ENCODE measurements around the gene ZBTB20.

Gene ZBTB20

DNA sequence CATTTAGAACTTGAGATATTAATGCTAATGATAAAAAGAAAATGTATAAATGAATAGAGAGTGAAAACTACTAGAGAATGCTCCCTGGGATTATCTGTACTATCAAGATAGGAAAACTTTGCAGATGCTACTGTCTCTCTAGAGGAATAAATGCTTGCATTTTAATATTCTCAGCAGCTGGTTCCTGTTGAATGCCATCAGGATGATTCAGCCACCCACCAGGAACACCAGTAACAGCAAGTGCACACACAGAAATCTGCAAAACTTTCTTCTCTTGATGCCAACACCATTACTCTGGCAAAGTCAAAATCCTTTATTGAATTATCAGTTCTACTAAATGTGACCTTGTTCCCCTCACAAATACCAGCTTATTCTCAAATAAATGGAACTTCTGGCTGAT, 704.8 kb downstream of the ZBTB20 start:
- ATAC-seq (ENCODE audit: insufficient read depth, low read depth): no peak
- Histone ChIP-seq H3K27me3 (ENCODE audit: insufficient read depth, low read length, poor library complexity) (no peaks in the 10 kb centered on the region), H3K27ac (ENCODE audit: low read length) (no peak overlapping the region), H3K4me1 (ENCODE audit: insufficient read depth, low read length) (no peaks in the 10 kb centered on the region), H3K9me3 (ENCODE audit: insufficient read depth, low read length, severe bottlenecking) (no peaks in the 10 kb centered on the region), H3K9ac (ENCODE audit: low read depth, low read length) (no peak overlapping the region), H3K4me3 (ENCODE audit: low read depth in 1 of 2, low read length in 2 of 2) (no peak overlapping the region), H2AFZ (ENCODE audit: low read depth, low read length) (no peak overlapping the region), H4K20me1 (ENCODE audit: insufficient read depth, low read length) (no peaks in the 10 kb centered on the region), H3K4me2 (ENCODE audit: insufficient read depth, low read length) (no peak overlapping the region), H3K36me3 (ENCODE audit: insufficient read depth, low read length) (no peaks in the 10 kb centered on the region), H3K79me2 (ENCODE audit: insufficient read depth, low read length) (no peaks in the 10 kb centered on the region)
- TF ChIP-seq EZH2 (IDR thresholded peaks at IDR 0.05; ENCODE audit: borderline replicate concordance, low read depth, low read length, severe bottlenecking): no peak
- TF ChIP-seq, protein P1, sequence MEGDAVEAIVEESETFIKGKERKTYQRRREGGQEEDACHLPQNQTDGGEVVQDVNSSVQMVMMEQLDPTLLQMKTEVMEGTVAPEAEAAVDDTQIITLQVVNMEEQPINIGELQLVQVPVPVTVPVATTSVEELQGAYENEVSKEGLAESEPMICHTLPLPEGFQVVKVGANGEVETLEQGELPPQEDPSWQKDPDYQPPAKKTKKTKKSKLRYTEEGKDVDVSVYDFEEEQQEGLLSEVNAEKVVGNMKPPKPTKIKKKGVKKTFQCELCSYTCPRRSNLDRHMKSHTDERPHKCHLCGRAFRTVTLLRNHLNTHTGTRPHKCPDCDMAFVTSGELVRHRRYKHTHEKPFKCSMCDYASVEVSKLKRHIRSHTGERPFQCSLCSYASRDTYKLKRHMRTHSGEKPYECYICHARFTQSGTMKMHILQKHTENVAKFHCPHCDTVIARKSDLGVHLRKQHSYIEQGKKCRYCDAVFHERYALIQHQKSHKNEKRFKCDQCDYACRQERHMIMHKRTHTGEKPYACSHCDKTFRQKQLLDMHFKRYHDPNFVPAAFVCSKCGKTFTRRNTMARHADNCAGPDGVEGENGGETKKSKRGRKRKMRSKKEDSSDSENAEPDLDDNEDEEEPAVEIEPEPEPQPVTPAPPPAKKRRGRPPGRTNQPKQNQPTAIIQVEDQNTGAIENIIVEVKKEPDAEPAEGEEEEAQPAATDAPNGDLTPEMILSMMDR (IDR thresholded peaks at IDR 0.05; ENCODE audit: borderline replicate concordance, extremely low read depth, low read length, poor library complexity, severe bottlenecking): no peak
- DNase-seq: no peak

DNA sequence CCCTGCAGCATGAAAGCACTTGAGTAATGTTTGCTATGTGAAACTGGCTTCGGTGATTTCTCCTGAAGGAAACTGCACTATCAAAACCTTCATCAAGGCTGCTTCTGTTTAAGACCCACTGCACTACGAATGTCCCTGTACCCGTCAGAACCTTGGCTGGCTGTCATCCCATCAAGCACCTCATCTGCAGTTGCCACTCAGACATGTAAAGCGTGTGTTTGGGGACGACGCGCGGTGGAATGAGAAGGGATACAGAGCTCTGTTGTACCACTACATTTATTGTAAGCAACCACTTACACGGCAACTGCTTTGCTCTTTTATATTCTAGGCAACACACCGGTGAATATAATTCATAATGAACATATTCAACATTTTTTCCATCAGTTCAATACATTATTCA, 705.7 kb downstream of the ZBTB20 start:
- H3K4me2 ChIP-seq (ENCODE audit: insufficient read depth, low read length): no peak overlapping the region
- no peak overlapping the region for H2AFZ ChIP-seq (ENCODE audit: low read depth, low read length)
- H3K9ac ChIP-seq (ENCODE audit: low read depth, low read length): no peak overlapping the region
- H4K20me1 ChIP-seq (ENCODE audit: insufficient read depth, low read length): no peaks in the 10 kb centered on the region
- H3K27ac ChIP-seq (ENCODE audit: low read length): no peak overlapping the region
- no peaks in the 10 kb centered on the region for H3K27me3 ChIP-seq (ENCODE audit: insufficient read depth, low read length, poor library complexity)
- no peaks in the 10 kb centered on the region for H3K4me1 ChIP-seq (ENCODE audit: insufficient read depth, low read length)
- no peak for DNase-seq
- no peak overlapping the region for H3K4me3 ChIP-seq (ENCODE audit: low read depth in 1 of 2, low read length in 2 of 2)
- TF ChIP-seq EZH2 (IDR thresholded peaks at IDR 0.05; ENCODE audit: borderline replicate concordance, low read depth, low read length, severe bottlenecking): no peak
- TF ChIP-seq, protein P1 (IDR thresholded peaks at IDR 0.05; ENCODE audit: borderline replicate concordance, extremely low read depth, low read length, poor library complexity, severe bottlenecking): no peak
- no peaks in the 10 kb centered on the region for H3K36me3 ChIP-seq (ENCODE audit: insufficient read depth, low read length)
- ATAC-seq (ENCODE audit: insufficient read depth, low read depth): no peak
- no peaks in the 10 kb centered on the region for H3K79me2 ChIP-seq (ENCODE audit: insufficient read depth, low read length)
- no peaks in the 10 kb centered on the region for H3K9me3 ChIP-seq (ENCODE audit: insufficient read depth, low read length, severe bottlenecking)

DNA sequence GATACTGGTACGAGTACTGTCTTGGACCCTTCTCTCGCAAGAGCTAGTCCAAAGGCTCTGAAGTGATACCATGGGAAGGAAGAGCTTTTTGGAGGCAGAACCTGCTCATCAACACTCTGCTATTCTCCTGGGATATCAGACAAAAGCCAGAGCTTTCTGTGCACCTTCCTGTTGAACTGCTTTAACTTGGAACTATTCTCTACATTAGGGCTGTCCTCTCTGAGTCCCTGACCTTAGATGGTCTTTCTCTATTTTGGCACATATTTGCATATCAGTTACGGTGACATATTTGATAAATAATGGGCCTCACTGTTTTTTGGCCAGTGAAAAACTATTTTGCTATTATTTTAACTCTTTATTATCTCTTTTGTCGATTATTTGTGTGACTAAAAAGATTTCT, 706.4 kb downstream of the ZBTB20 start:
- no peak overlapping the region for H3K27ac ChIP-seq (ENCODE audit: low read length)
- no peaks in the 10 kb centered on the region for H4K20me1 ChIP-seq (ENCODE audit: insufficient read depth, low read length)
- H3K9ac ChIP-seq (ENCODE audit: low read depth, low read length): no peak overlapping the region
- TF ChIP-seq EZH2 (IDR thresholded peaks at IDR 0.05; ENCODE audit: borderline replicate concordance, low read depth, low read length, severe bottlenecking): no peak
- TF ChIP-seq, protein P1 (IDR thresholded peaks at IDR 0.05; ENCODE audit: borderline replicate concordance, extremely low read depth, low read length, poor library complexity, severe bottlenecking): no peak
- DNase-seq (no peak), ATAC-seq (ENCODE audit: insufficient read depth, low read depth) (no peak)
- no peak overlapping the region for H2AFZ ChIP-seq (ENCODE audit: low read depth, low read length)
- no peaks in the 10 kb centered on the region for H3K36me3 ChIP-seq (ENCODE audit: insufficient read depth, low read length)
- H3K9me3 ChIP-seq (ENCODE audit: insufficient read depth, low read length, severe bottlenecking): no peaks in the 10 kb centered on the region
- H3K79me2 ChIP-seq (ENCODE audit: insufficient read depth, low read length): no peaks in the 10 kb centered on the region
- no peaks in the 10 kb centered on the region for H3K27me3 ChIP-seq (ENCODE audit: insufficient read depth, low read length, poor library complexity)
- H3K4me2 ChIP-seq (ENCODE audit: insufficient read depth, low read length): no peak overlapping the region
- no peak overlapping the region for H3K4me3 ChIP-seq (ENCODE audit: low read depth in 1 of 2, low read length in 2 of 2)
- H3K4me1 ChIP-seq (ENCODE audit: insufficient read depth, low read length): no peaks in the 10 kb centered on the region

DNA sequence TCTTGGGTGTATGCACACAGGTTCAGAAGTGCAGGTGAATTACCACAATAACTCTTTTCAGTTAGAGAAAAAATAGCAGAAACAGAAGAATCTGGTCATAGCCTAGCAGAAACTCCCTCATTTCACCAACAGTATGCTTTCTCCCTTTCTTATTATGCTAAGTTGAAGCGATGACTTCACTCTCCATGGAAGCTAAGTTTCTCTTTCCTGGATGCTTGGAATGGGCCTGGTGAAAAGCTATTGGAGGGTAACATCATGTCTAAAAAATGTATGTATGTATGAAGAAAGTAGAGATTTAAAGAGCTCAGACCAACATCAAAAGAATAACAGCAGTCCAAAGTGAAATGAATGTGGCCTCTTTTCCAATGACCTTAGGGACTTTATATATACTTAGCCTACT, 707.8 kb downstream of the ZBTB20 start:
- no peaks in the 10 kb centered on the region for H3K4me1 ChIP-seq (ENCODE audit: insufficient read depth, low read length)
- no peaks in the 10 kb centered on the region for H3K9me3 ChIP-seq (ENCODE audit: insufficient read depth, low read length, severe bottlenecking)
- no peaks in the 10 kb centered on the region for H3K36me3 ChIP-seq (ENCODE audit: insufficient read depth, low read length)
- H3K4me3 ChIP-seq (ENCODE audit: low read depth in 1 of 2, low read length in 2 of 2): no peak overlapping the region
- no peaks in the 10 kb centered on the region for H3K27me3 ChIP-seq (ENCODE audit: insufficient read depth, low read length, poor library complexity)
- no peak overlapping the region for H2AFZ ChIP-seq (ENCODE audit: low read depth, low read length)
- no peak for DNase-seq
- TF ChIP-seq, protein P1 (IDR thresholded peaks at IDR 0.05; ENCODE audit: borderline replicate concordance, extremely low read depth, low read length, poor library complexity, severe bottlenecking): no peak
- no peak for TF ChIP-seq EZH2 (IDR thresholded peaks at IDR 0.05; ENCODE audit: borderline replicate concordance, low read depth, low read length, severe bottlenecking)
- H3K79me2 ChIP-seq (ENCODE audit: insufficient read depth, low read length): no peaks in the 10 kb centered on the region
- no peak for ATAC-seq (ENCODE audit: insufficient read depth, low read depth)
- H4K20me1 ChIP-seq (ENCODE audit: insufficient read depth, low read length): no peaks in the 10 kb centered on the region
- H3K4me2 ChIP-seq (ENCODE audit: insufficient read depth, low read length): no peak overlapping the region
- no peak overlapping the region for H3K9ac ChIP-seq (ENCODE audit: low read depth, low read length)
- no peak overlapping the region for H3K27ac ChIP-seq (ENCODE audit: low read length)

All from DND-41 (cell line).